NCI-H2171 treated with DMSO at 0.1 percent for 48 hours (cell line): Measurements from ENCODE around the gene TAPT1.
"Not testable (repeated sequence)": the region's sequence is repeated elsewhere in the genome, so short reads cannot be mapped to it uniquely, and the experiment has no call there.

ENCODE experiments used
- DNase-seq: peaks from one replicate; lab custom pipeline; 2025; lab: John Stamatoyannopoulos, UW

The TAPT1 gene

DNA sequence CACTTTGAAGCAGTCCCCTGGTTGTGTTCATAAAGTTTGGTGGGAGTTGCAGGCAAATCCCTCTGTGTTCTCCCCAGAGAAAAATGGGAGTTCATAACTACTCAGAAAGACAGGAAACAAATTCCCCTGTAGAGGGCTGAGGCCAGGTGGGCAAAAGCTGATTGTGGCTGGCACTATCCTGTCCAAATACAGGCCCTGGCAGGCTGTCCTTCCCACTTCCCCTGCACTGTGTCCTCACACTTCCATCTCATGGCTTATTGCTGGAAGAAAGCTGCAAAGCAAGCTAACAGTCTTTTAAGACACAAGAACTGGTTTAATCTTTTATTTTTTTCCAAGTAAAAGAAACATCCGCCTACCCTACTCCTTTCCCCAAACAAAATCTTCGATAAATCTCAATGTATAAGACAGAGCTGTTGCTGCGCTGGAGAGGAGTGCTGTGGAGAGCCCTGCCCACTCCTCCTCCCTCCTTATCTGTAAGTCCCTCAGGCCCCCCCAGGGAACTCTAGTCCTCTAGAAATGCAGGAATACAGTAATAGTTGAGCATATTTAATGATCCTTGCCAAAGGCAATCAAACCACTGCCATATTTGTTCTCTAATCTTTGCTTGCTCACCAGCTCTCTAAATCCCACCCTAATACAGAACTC is 14.0 kb downstream of the TAPT1 start:
- DNase-seq: no peak

DNA sequence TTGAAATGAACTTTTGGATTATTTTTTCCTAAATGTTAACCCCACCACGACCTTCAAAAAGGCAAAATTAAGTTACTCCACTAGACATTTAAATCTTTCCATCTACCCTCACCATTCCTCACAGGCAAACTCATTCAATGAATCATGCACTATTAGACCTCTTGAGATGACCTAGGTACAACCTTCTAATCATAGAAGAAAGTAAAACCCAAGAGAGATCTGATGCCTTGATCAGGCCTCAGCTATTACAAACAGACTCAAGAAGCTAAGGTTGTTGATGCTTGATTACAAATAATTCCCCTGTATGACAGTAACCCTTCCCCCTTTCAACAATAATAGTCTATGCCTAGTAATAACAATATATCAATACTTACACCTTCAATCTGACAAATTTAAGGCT is 18.9 kb downstream of the TAPT1 start:
- no peak for DNase-seq

DNA sequence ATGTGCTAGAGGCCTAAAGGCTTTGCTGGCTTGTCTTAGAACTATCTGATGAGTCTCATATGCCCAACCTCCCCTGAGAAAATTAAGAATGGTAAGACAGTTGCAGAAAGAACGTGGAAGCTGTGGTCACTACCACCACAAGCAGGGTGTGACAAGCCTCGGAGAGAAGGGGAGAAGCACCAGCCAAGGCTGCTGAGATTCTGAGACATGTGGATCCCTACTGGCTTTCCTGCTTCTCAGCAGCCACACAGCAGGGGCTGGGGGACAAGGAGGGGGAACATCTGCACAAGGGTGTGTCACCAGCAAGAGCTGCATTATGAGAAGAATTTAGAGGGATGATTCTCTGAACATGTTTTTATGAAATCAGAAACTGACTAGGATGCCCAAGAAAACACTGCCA is 19.4 kb downstream of the TAPT1 start:
- DNase-seq: no peak

DNA sequence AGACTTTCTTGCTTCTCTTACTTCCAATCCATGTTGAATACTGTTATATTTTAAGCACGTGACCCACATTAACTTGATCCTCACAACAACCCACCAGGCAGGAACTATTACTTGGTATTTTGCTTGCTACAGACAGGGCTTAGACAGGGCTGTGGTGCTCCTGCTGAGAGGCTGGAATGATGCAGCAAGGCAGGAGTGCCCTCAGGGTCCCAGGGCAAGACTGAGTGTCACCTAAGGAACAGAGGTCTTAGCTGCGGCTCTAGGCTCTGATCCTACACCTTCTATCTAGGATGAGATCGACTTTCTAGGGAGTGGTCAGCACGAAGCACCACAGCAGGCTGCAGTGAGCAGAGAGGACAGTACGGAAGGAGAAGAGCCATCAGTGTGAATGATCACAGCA is 20.0 kb downstream of the TAPT1 start:
- no peak for DNase-seq

DNA sequence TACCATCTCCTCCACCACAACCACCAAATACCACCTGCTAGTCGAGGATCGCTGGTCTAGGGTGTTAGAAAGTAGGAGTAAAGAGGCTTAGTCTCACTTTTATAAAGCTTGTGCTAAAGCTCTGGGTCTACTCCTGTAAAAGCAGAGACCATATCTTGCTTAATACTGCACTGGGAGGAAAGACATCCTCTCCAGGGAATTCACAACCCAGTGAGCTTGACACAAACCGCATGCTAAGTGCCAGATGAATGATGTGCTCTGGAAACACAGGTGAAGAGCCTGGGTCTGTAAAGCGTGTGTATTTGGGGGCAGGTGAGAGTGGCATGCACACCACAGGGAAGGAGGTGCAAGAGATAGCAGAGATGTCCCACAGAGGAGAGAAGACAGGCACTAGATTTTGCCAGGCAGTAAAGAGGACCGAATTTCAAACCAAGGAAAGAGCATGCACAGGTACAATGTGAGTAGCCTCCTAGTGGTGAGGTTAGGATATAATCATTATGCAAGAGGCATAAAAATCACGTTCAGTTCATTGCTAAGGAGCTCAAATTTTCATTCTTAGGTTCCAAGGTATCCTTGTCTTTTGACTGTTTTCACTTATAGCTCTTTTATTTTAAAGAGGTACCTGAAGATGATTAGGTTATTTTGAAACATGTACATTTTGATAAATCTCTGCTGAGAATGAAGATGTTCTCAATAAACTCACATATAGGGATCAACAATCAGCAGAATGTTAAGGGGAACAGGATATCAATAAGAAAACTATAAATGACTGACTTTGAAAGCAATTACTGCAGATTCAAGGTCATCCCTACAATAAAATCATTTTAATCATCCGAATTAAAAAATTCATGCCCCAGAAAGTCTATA is 20.7 kb downstream of the TAPT1 start:
- peak; percentile 78 for DNase-seq

DNA sequence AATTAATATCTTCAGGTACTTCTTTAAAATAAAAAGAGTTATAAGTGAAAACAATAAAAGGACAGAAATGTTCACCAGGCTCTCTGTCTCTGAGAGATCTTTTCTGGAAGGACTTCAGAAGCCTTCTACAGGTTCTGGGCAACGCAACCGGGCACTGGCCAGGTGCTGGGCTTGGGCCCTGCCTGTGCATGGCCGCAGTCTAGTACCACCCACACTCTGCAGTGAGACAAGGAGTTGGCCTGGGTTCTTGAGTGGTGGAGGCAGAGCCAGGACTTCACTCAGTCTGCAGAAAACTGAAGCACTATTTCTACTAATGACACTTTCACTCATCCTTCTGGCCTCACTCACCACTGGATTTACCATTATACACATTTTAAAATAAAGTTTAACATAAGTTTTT is 21.8 kb downstream of the TAPT1 start:
- DNase-seq: no peak

DNA sequence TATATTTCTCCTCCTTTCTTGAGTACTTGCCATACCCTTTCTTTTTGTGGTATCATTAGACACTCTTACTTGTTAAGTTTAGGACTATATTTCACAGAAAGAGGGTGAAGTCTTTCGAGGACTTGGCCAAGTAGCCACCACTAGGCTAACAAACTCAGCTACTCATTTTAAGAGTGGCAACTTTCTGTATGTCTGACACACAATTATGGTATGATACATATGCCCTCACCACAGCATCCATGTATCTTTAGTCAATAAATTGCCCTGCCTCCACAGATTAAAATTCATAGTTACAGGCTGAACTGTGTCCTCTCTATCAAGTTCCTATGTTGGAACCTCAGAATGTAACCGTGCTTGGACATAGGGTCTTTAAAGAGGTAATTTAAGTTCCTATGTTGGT is 23.2 kb downstream of the TAPT1 start:
- DNase-seq: no peak

DNA sequence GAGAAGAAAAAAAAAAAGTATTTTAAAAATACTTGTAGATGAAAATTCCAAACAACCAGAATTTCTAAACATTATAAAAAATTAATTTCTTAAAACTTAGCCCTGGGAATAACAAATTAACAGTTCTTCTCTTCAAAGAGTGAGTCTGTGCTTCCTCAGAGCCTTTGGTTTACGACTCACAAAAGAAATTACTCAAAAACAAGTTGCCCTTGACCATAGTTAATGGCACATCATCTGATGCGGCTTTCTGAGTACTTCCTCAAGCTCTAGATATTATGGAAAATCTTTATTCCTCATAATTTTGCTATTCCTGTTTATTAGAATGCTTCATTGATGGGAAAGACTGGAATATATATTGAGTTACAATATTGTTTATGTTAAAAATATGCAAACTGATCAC is 23.7 kb downstream of the TAPT1 start:
- DNase-seq: no peak

DNA sequence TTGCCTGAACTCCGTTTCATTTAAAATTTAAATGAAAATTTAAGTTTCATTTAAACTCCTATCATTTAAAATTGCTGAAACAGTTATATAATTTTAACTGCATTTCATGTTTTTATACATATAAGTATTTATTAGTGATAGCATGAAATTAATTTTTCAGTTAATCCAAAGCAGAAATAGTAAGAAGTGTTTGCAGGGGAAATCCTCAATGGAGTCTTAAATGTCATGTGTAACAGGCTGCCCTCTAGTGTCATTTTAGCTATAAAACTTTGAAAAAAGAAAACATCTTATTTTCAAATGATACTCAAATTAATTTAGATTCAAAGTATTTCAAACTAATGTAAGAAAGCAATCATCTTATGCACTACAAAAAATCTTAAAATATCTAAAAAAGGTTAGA is 27.2 kb downstream of the TAPT1 start:
- DNase-seq: peak; percentile 10

DNA sequence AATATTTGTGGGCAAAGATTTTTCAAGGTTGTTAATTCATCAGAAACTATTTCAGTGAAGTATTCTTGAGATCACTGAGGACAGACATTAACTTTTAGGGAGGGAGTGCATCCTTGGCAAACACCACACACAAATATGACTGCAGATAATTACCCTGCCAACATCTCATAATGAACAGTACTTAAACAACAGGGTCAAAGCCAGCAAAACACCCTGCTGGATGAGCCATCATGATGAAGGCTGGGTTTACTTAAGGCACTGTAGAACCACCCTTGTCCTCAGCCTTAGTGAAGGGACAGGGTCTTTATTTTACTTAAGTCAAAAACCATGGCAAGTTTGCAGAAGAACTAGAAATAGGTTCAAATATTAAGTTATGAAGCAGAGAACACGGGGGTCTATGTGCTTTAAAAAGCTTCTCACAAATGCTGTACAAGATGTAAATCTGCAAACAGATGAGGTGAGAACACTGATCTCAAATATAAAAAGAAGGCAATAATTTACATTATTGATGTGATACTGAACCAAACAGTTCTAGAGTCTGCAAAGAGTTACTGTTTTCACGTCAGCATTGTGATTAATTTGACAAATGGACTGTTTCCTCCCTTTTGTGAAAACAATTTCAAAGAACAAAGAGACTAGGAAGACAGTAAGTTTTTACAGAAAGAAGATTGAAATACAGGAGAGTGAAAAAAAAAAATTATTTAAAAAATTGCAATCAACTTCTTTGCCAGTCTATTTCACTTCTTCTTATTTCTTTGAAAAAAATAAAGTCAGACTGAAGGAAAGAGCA is 28.2 kb downstream of the TAPT1 start:
- DNase-seq: no peak

DNA sequence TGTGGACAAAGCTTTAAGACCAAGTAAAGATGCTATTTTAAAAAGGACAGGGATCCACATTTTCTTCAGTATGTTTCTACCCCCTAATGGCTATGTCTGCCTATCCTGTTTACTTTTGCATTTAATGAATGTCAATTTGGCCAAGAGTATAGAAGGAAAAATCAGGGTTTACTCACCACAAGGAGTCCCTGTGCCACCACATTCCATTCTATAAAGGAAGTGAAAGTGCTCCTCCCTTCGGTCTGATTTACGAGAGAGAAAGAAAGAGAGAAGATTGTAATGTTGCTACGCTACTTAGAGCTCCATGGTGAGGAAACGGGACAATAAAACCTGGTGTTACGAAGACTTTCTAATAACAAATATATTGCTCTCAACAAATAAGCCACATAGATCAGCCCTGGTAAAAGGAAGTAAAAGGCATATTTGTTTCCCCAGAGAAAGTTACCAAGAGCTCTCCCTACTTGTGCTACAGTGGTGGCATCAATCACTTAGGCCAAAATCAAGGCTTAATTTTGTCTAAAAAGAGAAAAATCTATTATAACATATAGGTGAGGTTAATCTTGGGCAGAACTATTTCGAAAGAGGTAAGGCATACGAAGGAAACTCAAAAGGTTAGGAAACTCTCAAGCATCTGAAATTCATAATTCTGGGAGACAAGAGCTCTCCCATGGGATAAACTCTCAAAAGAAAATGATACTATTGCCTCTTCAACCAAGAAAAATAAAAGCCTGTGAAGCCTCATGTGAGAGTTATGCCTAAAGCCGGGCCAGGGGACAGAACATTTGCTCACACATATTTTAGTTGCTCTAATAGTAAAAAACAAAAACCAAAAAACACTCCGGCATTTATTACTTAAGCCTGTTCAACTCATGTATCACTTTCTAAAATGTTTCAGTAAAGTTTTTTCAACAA is 29.5 kb downstream of the TAPT1 start:
- DNase-seq: no peak

DNA sequence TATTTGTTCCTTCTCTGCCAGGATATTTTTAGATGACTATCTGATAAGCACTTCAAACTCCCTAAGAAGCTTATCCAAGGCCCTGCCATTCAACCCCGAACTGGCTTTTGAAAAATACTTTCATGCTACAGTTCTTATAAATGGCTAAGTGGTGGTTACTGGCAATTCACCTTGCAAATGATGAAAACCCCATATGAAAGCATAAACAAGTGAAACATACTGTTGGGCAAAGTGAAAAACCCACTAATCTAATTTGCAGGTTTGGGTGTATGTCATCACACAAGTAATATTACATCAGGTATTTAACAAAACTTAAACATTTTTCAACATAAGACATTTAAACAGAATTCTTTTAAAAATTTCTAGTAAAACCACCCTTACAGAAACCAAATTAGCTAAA is 31.1 kb downstream of the TAPT1 start:
- DNase-seq: no peak

DNA sequence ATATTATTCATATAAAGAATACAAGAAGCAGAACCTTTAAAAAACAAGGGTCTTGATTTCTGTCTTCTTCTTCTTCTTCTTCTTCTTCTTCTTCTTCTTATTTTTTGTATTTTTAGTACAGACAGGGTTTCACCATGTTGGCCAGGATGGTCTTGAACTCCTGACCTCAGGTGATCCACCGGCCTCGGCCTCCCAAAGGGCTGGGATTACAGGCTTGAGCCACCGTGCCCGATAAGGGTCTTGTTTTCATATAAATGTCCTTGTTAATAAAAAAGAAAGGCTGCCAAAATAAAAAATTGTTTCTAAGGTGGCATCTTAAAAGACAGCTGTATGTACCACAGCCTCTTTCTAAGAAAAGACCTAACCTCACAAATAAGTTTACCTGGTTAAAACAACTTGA is 31.5 kb downstream of the TAPT1 start:
- DNase-seq: not testable (repeated sequence)

DNA sequence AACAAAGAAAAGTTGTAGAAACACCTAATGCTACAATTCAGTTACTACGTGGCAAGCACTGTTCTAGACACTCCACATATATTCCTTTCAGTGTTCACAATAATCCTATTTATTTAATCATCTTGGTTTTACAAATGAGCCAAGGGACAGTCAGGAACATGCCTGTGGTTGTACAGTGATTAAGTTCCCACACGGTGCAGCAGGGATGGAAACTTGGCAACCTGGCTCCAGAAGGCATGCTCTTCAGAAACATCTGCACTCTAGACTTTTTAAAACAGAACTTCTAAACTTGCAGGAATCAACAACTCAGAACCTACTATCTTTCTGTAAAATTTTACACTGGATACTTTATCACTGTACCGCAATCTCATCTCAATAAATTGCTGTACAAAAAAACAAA is 32.1 kb downstream of the TAPT1 start:
- no peak for DNase-seq

DNA sequence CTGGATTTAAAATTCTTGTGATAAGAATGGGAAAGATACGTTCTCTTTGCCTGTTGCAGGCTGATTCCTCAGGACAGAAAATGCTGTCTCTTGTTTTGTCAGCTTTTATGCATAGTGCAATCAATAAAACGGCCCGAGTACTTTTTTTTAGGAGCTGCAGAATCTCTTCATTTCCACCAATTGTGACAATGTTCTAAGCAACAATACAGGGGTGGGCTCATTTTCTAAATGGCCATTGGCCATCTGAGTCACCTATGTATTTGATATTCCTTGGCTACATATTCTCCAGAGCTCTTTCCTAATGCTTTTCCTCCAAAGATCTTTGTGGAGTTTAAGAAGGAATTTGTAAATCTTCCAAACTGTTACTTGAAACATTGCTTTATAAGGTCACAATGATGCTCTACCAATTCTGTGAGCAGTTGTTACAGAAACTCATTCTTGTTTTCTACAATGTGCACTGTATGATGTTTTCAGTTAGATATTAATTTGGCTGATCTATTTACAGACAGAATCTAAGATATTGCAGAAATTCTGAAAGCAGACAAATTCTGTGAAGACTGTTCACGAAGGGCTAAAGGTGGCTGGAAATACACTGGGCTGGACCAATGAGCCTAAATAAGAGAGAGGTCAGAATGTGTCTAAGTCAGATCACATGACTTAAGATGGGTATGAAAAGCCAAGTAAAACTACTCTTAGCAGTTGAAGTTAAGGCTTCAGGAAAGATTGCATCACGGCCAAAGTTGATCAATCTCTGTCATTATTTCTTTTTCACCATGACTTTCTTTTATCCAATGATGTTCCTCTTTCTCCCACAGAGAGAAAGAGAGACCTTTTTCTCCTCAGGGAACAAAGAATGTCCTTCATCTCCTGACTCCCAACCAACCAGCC is 33.4 kb downstream of the TAPT1 start:
- DNase-seq: no peak

DNA sequence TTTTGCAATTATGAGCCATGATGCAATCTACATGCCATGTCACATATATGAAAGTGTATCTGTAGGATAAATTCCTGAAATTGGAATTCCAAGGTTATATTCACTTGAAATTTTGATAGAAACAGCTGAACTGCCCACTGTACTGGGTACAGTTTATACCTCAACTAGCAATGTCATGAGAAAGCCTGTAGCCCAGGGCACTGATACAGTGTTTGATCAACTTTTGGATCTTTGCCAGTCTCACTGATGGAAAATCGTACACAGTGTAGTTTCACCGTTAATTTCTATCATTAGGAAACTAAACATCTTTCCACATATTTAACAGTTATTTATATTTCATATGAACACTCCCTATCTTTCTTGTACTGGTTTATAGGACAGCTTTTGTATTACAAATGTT is 34.2 kb downstream of the TAPT1 start:
- no peak for DNase-seq

DNA sequence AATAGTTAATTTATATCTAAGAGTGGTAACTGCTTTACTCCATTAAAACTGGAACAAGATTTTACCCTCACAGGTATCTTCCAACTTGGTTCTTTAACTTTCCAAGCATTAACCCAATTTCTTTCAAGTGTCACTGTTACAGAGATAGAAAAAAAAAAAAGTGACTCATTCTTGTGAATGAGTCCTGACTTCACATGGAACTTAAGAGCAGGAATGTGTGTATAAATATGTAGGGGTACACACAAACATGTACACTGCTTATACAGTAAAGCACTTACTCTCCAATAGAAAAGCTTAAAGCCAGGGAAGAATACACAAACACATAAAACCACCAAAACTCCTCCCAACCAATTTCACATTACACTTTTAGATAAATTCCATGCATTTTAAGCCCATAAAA is 38.8 kb downstream of the TAPT1 start:
- no peak for DNase-seq

DNA sequence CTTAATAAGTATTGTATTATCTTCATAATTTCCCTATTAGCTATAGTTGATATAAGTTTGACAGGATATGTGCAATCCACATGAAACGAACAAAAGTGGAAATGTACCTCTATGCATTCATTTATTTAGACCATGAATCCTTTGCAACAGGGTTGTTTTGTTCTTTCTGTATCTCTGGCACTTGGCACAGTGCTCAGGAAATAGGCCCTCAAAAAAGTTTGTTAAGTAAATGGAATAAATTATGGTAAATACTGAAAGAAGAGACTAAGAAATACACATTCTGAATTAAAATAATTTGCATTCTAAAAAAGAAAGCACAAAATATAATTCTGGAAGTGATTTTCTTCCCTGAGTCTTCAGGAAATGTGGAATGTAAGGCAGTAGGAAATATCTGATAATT is 39.3 kb downstream of the TAPT1 start:
- no peak for DNase-seq

DNA sequence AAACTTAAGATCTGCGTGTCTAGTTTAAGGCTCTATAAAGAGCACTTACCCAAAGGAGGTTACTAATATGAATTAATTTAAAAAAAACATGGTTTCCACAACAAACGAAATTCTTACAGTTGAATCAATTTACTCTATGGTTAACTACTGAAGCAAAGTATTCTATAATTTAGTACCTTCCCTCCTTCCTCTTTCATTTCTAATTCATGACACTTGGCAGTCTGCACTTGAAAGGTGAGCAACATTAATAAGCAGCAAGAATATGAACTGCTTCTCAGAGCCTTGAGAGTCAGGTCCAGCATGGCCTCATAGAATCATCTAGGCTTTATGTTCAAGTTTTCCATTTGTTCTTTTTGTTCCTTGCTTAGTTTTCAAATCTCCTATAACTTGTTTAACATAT is 42.7 kb downstream of the TAPT1 start:
- DNase-seq: no peak

DNA sequence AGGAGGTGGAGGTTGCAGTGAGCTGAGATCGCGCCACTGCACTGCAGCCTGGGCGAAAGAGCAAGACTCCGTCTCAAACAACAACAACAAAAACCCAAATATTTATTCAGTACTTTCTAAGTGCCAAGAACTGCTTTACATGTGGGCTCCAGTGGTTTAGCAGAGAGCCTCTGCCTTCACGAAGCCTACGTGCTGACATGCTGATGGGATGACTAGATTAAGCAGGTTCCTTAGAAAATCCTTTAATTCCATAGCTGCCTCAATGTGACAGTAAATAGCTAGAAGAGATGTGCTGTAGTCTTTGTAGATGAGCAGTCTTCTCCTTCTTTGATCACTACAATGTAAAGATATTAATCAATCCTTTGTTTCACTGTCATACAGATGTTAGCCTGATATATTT is 49.6 kb downstream of the TAPT1 start:
- no peak for DNase-seq

DNA sequence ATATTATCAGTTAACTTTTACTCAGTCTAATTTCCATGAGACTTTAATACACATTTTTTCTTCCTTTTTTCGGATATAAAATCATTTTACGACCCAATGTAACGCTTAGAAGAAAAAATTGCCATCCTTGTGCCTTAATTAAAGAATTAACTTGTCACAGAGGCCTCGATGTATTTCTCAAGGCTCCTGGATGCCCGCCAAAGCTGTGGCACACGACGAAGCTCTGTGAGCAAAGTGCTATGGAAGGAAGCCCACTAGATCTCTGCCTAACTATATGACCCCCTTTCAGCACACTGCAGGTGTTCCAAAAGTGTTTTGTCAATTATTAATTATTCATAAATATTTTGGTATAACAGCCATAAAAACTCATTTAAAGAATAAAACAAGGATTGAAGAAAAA is 54.4 kb downstream of the TAPT1 start:
- no peak for DNase-seq
